Measurements from ENCODE around the gene GFI1B.
"Not testable (repeated sequence)": the region's sequence is repeated elsewhere in the genome, so short reads cannot be mapped to it uniquely, and the experiment has no call there.

GFI1B gene

GRCh38 chr9:132991351-132992300 lies 13.1 kb downstream of the GFI1B start:
- no peak for DNase-seq

GRCh38 chr9:132993511-132993939 lies 15.0 kb downstream of the GFI1B start:
- no peak for DNase-seq

- DNase-seq = no peak
These were observed 16.1 kb downstream of the GFI1B start for GRCh38 chr9:132994410-132995120.

GRCh38 chr9:132995121-132995420 lies 16.6 kb downstream of the GFI1B start:
- DNase-seq = no peak

GRCh38 chr9:132995879-132996278 lies 17.4 kb downstream of the GFI1B start:
- no peak for DNase-seq

GRCh38 chr9:132996526-132996925 lies 18.0 kb downstream of the GFI1B start:
- DNase-seq = no peak

- no peak for DNase-seq
These were observed 19.1 kb downstream of the GFI1B start for GRCh38 chr9:132997591-132997990.

GRCh38 chr9:132998221-132998620 lies 19.7 kb downstream of the GFI1B start:
- DNase-seq = not testable (repeated sequence)

- no peak for DNase-seq
These were observed 20.5 kb downstream of the GFI1B start for GRCh38 chr9:132998831-132999635.

- no peak for DNase-seq
These were observed 23.9 kb downstream of the GFI1B start for GRCh38 chr9:133002147-133003070.

GRCh38 chr9:133003071-133003461 lies 24.6 kb downstream of the GFI1B start:
- DNase-seq = no peak

GRCh38 chr9:133003671-133004090 lies 25.2 kb downstream of the GFI1B start:
- no peak for DNase-seq

GRCh38 chr9:133004091-133004998 lies 25.9 kb downstream of the GFI1B start:
- no peak for DNase-seq

- no peak for DNase-seq
These were observed 26.7 kb downstream of the GFI1B start for GRCh38 chr9:133004999-133005760.

- DNase-seq = no peak
These were observed 27.5 kb downstream of the GFI1B start for GRCh38 chr9:133005957-133006356.

GRCh38 chr9:133006731-133007352 lies 28.3 kb downstream of the GFI1B start:
- DNase-seq = no peak

- no peak for DNase-seq
These were observed 29.9 kb downstream of the GFI1B start for GRCh38 chr9:133008406-133008805.

- DNase-seq = no peak
These were observed 30.3 kb downstream of the GFI1B start for GRCh38 chr9:133008824-133009223.

- no peak for DNase-seq
These were observed 31.6 kb downstream of the GFI1B start for GRCh38 chr9:133009906-133010582.
